ENCODE results near the gene SLC24A3. TPM values are rescaled to one million over a fixed set of nuclear protein-coding genes. Genes with fewer than 3 reads are reported as not detected.
"Not testable (repeated sequence)": the region's sequence is repeated elsewhere in the genome, so short reads cannot be mapped to it uniquely, and the experiment has no call there.

The SLC24A3 gene
- total RNA-seq, 2 donors from 2014 or later = 3.2 to 6.9 TPM

GRCh38 chr20:19658137-19658536 lies 445.7 kb downstream of the SLC24A3 start:
- intact Hi-C loops (cut with DNase I, micrococcal nuclease) = no loop called here
- ATAC-seq (no peak), DNase-seq (peak; percentile 39 to 41)

GRCh38 chr20:19659448-19659847 lies 447.0 kb downstream of the SLC24A3 start:
- DNase-seq (no peak), ATAC-seq (no peak)
- intact Hi-C loops (cut with DNase I, micrococcal nuclease) = no loop called here

- DNase-seq = no peak
- ATAC-seq = no peak
- intact Hi-C loops (cut with DNase I, micrococcal nuclease) = loop anchor here in 1 of 2 donors (5.0 kb wide), 1 partner anchor 454 kb away; no protein-coding TSS in a partner anchor
Observed at GRCh38 chr20:19660808-19661378, 448.5 kb downstream of the SLC24A3 start.

GRCh38 chr20:19661717-19662636 lies 449.5 kb downstream of the SLC24A3 start:
- peak; percentile 42 to 66 for DNase-seq

GRCh38 chr20:19662637-19662995 lies 450.2 kb downstream of the SLC24A3 start:
- intact Hi-C loops (cut with DNase I, micrococcal nuclease) = loop anchor here in 1 of 2 donors (5.0 kb wide), 1 partner anchor 455 kb away; no protein-coding TSS in a partner anchor
- no peak for DNase-seq
- no peak for ATAC-seq

More at GRCh38 chr20:19661717-19662636, 449.5 kb downstream of the SLC24A3 start:
- intact Hi-C loops (cut with DNase I, micrococcal nuclease) = loop anchor here in 1 of 2 donors (5.0 kb wide), 1 partner anchor 455 kb away; no protein-coding TSS in a partner anchor
- peak; percentile 74 for ATAC-seq

GRCh38 chr20:19668418-19668817 lies 456.0 kb downstream of the SLC24A3 start:
- ATAC-seq (no peak), DNase-seq (no peak)
- intact Hi-C loops (cut with DNase I, micrococcal nuclease) = no loop called here

GRCh38 chr20:19670829-19671228 lies 458.4 kb downstream of the SLC24A3 start:
- ATAC-seq (no peak), DNase-seq (no peak)
- intact Hi-C loops (cut with DNase I, micrococcal nuclease) = no loop called here

GRCh38 chr20:19671374-19671773 lies 458.9 kb downstream of the SLC24A3 start:
- no peak for DNase-seq
- intact Hi-C loops (cut with DNase I, micrococcal nuclease) = no loop called here
- ATAC-seq = no peak

- no peak for DNase-seq
- ATAC-seq = peak; percentile 63
- intact Hi-C loops (cut with DNase I, micrococcal nuclease) = no loop called here
Observed at GRCh38 chr20:19672498-19672897, 460.1 kb downstream of the SLC24A3 start.

- intact Hi-C loops (cut with DNase I, micrococcal nuclease) = no loop called here
- DNase-seq (no peak), ATAC-seq (no peak)
Observed at GRCh38 chr20:19673575-19673974, 461.1 kb downstream of the SLC24A3 start.

GRCh38 chr20:19676202-19676601 lies 463.8 kb downstream of the SLC24A3 start:
- intact Hi-C loops (cut with DNase I, micrococcal nuclease) = no loop called here
- DNase-seq (no peak), ATAC-seq (no peak)

GRCh38 chr20:19677336-19677735 lies 464.9 kb downstream of the SLC24A3 start:
- DNase-seq = no peak
- intact Hi-C loops (cut with DNase I, micrococcal nuclease) = no loop called here
- ATAC-seq = no peak

- DNase-seq; intact Hi-C loops (cut with DNase I, micrococcal nuclease); ATAC-seq: not testable (repeated sequence)
Observed at GRCh38 chr20:19678591-19678990, 466.1 kb downstream of the SLC24A3 start.

GRCh38 chr20:19679900-19680495 lies 467.6 kb downstream of the SLC24A3 start:
- DNase-seq (no peak), ATAC-seq (no peak)
- intact Hi-C loops (cut with DNase I, micrococcal nuclease) = no loop called here

GRCh38 chr20:19682249-19682648 lies 469.8 kb downstream of the SLC24A3 start:
- no peak for DNase-seq
- no peak for ATAC-seq
- intact Hi-C loops (cut with DNase I, micrococcal nuclease) = no loop called here

- intact Hi-C loops (cut with DNase I, micrococcal nuclease) = no loop called here
- ATAC-seq (no peak), DNase-seq (no peak)
Observed at GRCh38 chr20:19683188-19683587, 470.7 kb downstream of the SLC24A3 start.

- DNase-seq = no peak
- ATAC-seq = no peak
- intact Hi-C loops (cut with DNase I, micrococcal nuclease) = no loop called here
Observed at GRCh38 chr20:19683822-19684221, 471.4 kb downstream of the SLC24A3 start.

GRCh38 chr20:19688031-19688806 lies 475.8 kb downstream of the SLC24A3 start:
- ATAC-seq = peak; percentile 93
- peak; percentile 70 to 86 for DNase-seq
- intact Hi-C loops (cut with DNase I, micrococcal nuclease) = no loop called here

- intact Hi-C loops (cut with DNase I, micrococcal nuclease) = loop anchor here in 1 of 2 donors (10.0 kb wide), 2 partner anchors 94 to 304 kb away; no protein-coding TSS in a partner anchor
- no peak for ATAC-seq
- no peak for DNase-seq
Observed at GRCh38 chr20:19690462-19690861, 478.0 kb downstream of the SLC24A3 start.
